Limb (tissue), 2 donors: Measurements from ENCODE around the gene DHRS9.

Experiments
- DNase-seq, 2 donors: peaks; one replicate each; pipeline ENCODE4 v3.0.0-alpha.2; 2016; ENCODE audit errors: extremely low spot score in 2 of 2

DHRS9 gene

GRCh38 chr2:169065864-169066517 is 3.4 kb upstream of the DHRS9 start:
- DNase-seq: no peak

- DNase-seq: no peak
Observed at GRCh38 chr2:169066897-169067296, 2.5 kb upstream of the DHRS9 start.

DNA sequence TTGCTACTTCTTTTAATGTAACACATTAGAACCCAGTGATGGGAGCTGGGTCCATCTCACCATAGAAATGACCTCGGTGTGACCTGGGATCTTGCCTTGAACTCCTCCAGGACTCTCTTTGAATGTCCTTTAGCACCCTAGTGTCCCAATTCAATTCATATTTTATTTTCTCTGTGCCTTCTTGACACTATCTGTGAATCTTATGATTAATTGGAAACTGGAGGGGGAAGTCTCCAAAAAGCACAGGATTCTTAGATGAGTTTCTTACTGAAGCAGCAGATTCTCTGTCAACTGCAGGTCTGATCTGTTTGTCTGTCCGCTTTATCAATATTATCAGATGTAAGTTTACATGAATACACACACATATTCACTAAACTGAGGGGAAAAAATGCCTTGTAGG is 470 bp downstream of the DHRS9 start:
- DNase-seq: no peak

- DNase-seq: no peak
Observed at GRCh38 chr2:169071455-169071854, 2.1 kb downstream of the DHRS9 start.

DNA sequence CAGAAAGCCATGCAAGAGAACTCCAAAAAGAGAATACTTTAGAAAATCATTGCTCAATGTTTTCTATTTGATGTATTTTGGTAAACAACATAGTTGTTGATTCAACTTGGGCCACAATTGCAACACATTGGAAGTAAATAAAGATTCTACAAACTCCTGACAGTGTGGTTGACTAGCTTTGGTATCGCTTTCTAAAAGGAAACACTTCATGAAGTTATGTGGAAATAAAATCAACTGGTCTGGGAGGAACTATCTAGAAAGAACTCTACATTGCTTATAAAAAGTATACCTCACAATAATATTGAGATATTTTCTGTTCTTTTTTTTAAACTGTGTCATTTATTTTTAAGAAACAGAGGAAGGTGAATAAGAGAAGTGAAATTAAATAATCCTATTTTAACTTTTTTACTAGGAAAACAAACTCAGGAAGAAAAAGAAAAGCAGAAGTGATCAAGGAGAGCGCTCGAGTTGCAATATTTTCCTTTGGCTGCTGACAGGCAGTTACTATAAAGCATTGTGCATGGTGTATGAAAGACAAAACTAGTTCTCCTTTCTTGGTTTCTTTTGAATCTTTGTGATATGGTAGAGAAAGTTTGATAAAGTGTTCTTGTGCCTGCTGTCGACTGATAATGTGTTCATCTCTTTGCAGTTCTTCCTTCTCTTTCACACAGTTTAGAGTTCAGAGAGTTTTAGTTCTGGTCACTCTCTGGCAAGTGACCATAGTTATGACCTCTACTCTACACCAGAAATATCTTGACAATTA is 3.0 kb downstream of the DHRS9 start:
- no peak for DNase-seq

DNA sequence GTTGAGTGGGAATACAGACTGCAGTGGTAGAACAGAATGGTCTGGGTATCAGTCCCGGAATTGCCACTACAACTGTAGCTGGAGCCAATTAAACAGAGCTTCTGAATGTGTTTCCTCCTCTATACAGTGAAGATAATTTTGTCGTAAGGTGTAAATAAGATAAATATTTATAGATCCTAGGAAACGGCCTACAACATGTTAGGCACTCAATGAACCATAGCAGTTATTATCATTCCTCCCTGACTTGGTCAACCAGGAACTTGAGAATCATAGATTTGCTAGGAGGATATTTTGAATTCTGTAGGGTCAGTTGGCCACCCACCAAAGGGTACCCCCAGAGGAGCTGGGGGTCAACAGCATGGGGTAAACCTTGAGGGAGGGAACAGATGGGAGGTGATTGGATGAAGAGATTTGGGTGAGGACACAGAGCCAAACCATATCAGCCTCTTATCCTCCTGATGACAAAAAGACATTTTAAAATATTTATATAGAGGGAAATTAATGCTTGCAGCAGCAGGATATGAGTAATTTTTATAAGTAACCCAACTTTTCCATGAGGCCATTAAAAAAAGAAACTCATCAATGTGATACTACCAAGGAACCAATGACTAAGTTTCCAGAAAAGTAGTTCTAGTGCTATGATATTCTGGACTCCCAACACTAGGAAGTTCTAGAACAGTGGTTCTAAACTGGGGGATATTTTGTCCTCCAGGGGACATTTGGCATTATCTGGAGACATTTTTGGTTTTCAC is 4.0 kb downstream of the DHRS9 start:
- no peak for DNase-seq

DNA sequence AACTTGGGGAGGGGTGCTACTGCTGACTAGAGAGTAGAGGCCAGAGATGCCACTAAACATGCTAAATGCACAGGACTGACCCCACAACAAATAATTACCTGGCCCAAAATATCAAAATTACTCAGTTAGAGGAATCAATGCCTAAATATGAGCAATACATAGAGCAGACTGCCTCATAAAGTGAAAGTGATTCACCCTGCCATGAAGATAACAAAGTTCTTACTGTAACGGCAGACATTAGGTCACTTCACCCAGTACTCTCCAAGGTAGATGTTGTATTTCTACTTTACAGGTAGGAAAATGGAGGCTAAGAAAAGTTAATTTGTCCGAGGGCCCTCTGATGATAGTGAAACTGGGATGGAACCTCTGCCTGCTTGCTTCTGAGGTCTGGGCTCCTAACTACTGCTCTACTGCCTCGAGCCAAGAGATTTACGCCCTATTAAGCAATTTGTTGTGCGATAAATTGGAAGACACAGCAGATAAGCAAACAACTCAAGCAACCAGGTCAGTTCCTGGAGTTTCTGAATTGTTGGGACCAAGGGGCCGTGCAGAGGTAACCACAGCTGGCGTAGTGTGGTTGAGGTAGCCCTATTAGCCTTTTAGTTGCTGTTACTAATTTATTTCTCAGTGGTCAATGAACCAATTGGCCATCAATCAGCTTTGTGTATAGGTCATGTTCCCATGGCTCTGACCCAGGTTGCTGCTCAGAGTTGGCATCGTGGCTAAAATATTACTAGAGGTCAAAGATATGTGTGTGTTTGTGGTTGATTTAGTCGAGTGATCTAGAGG is 4.8 kb downstream of the DHRS9 start:
- no peak for DNase-seq

DNA sequence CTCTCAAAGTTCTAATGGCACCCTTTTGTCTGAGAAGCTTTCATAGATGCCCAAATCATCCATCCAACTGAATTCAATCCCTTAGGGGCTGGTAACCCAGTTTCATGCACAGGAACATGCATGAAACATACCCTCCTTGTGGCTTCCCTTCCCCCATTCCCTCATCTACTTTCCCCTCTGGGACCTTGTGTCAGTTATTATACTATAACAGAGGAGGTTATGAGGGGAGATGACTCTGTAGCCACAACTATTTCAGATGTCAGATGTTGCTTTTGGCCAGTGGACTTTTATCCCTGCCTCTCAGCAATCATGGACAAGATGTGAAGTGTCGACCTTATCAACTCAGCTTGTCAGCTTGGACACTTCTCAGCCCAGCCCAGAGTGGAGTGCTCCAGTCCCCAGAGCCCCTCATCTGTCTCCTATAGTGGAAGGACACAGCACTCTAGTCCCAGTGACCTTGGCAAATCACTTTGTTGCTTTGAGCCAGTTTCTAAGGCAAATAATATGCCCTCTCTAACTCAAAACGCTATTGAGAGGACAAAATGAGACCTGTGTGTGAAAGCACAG is 8.4 kb downstream of the DHRS9 start:
- no peak for DNase-seq

DNA sequence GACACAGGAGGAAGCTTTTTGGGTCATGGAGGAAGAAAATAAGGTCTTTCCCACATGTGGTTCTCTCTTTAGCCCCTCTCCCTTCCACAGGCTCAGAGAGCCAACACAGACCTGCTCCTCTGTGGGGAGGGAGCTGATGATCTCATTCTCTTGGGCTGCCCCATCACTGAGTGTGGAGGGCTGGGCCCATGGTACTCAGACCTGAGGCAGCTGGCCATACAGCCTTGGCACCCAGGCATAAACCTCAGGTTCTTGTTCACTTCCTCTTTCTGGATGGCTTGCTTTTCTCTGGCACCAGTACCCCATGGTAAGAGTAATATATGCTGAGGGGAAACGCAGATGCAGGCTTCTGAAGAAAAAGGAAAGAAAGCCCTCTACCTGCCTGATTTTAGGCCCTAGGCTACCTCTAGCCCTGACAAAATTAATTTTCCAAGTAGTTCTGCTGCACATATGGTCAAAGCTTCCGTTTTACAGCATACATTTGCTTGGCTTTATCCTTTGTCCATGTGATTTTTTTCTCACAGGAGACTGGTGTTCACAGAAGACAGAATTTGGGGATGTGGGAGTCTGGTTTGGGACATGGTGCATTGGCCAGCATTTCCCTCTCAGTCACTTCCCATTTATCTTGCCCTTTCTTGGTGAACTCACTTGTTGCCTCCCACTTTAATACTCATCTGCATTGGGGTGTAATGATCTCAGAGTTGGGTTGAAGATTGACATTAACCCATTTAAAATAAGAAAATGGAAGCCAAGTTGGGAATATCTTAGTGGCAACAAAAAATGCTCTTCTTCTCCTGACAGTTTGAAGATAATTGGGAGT is 11.1 kb downstream of the DHRS9 start:
- DNase-seq: no peak

GRCh38 chr2:169081551-169081950 is 12.2 kb downstream of the DHRS9 start:
- no peak for DNase-seq

DNA sequence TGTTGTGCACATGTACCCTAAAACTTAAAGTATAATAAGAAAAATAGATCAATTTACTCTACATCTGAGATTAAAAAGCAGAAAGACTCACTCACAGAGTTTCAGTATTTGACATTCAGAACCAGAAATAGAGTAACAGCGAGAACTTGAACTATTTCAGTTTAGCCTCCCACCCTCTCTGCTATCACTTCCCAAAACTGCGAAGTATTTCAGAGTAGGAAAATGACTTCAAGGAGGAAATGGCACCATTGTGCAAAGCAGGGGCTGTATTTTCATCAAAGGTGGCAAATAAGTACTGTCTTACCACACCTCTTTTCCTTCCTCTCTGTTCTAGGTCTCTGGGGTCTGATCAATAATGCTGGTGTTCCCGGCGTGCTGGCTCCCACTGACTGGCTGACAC is 13.6 kb downstream of the DHRS9 start:
- DNase-seq: no peak

DNA sequence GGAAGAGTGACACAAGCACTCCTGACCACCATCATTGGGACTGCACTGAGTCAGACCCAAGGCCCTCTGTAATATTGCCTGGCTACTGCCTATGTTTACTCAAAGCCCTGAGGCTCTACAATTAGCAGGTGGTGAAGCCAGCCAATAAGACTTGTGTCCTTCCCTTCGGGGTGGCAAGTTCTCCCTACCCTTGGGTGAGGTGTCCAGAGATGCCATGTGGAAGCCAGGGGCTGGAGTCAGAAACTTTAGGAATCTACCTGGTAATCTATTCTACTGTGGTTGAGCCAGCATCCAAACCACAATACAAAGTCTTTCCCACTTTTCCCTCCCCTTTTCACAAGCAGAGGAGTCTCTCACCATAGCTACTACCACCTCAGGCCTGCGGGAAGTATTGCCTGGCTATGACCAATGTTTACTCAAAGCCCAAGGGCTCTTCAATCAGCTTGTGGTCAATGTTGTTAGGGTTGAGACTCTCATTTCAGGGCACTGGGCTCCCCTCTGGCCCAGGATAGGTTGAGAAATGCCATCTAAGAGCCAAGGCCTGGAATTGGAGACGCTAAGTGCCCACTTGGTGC is 17.6 kb downstream of the DHRS9 start:
- no peak for DNase-seq

DNA sequence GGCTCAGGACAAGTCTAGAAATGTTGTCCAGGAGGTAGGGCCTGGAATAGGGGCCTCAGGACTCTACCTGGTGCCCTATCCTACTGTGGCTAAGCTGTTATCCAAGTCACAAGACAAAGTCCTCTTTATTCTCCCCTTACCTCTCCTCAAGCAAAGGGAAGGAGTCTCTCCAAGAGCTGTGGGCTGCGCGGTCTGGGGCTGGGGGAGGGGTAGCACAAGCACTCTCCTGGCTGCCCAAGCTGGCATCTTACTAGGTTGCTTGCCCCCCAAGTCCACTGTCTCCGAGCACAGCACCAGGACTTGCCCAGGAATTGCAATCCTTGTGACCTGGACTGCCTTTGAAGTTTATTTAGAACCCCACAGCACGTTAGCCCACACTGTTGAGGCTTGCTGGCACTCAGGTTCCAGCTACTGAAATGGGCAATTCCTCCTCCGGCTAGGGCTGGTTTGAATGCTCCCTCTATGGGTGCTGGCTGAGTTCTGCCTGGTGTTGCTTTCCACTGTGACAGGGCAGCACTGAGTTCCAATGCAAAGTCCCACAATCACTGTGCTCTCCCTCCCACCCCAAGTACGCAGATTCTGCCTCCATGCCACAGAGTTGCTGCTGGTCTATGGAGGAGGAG is 18.5 kb downstream of the DHRS9 start:
- no peak for DNase-seq

- no peak for DNase-seq
Observed at GRCh38 chr2:169089182-169089581, 19.8 kb downstream of the DHRS9 start.

GRCh38 chr2:169090133-169090820 is 20.9 kb downstream of the DHRS9 start:
- DNase-seq: no peak

DNA sequence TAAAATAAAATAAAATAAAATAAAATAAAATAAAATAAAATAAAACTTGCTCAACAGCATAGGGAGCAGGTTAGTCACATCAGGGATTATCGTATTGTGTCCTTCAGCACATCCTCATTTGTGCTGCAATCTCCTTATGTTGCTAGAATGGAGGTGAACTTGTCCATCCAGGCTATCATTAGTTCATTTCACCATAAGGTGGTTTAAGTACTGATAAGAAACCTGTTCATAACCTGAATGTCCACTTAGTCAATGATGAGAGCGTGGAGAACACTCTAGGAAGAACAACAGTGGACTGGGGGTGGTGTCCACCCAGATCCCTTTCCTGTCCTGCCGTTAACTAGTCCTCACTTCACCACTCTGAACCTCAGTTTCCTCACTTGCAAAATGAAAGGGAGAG is 21.9 kb downstream of the DHRS9 start:
- no peak for DNase-seq

- no peak for DNase-seq
Observed at GRCh38 chr2:169091761-169092519, 22.6 kb downstream of the DHRS9 start.

DNA sequence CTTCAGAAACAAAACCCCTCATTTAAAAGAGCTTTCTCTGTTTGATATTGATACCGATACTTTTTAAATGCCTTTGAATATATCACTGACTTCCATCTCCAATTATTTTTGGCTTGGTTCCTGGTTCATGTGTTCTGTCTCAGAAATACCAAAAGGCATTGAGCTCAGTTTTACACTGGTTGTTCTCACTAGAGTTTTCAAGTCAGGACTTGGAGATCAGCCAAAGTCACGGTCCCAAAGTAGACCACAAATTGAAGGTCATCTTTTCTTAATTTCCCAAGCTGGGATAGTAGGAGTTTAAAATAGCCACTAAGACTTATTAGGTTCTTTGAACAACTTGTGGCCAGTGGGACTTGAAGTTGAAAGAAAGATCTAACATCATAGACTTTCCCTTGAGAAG is 24.2 kb downstream of the DHRS9 start:
- DNase-seq: no peak
